PC-3 (cell line): ENCODE measurements around the gene FBXW9.

Experiments
- EZH2 ChIP-seq: fragments of 300-600 bp; sonication (generic); IDR thresholded peaks from one replicate; pipeline ENCODE4 v1.6.1; 2017; ENCODE audit warnings: antibody characterized with exemption, mild to moderate bottlenecking, low read length; ENCODE audit not compliant: unreplicated experiment
- TF ChIP-seq, protein P1 (sequence below): fragments of 300-600 bp; sonication (generic); conservative IDR thresholded peaks from 2 replicates; pipeline ENCODE4 v1.5.1; 2017; ENCODE audit warnings: antibody characterized with exemption, low read depth, mild to moderate bottlenecking, low read length

DNA sequence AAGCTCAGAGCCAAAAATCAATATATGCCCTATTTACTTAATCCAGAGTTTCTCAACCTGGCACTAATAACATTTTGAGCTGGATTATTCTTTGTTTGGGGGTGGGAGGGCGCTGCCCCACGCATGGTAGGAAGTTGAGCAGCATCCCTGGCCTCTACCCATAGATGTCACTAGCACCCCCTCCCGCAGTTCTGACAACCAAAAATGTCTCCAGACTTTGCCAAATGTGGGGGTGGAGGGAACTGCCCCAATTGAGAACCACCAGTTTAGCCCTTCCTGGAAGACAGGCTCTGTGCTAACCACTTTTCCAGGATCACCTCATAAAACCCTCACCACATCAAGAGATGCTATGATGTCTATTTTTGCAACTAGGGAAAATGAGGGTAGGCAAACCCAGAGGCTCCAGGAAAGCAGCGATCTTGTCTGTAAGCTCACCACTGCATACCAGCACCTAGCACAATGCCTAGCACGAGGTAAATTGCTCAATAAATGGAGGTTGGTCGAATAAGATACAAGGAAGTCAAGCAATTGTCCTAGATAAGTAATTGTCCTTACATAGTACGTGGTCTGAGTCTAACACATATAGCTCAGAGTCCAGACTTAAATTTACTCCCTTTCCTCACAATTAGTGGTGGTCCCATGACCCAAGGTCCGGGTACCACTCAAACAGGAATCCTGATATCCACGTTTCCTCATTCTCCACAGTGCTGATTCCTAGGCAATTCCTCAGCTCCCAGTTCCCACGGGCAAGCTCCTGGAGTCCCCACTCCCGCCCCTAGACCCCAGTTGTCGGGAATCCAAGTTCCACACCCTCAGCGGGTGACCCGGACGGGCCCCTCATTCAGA is 37.2 kb upstream of the FBXW9 start:
- TF ChIP-seq, protein P1, sequence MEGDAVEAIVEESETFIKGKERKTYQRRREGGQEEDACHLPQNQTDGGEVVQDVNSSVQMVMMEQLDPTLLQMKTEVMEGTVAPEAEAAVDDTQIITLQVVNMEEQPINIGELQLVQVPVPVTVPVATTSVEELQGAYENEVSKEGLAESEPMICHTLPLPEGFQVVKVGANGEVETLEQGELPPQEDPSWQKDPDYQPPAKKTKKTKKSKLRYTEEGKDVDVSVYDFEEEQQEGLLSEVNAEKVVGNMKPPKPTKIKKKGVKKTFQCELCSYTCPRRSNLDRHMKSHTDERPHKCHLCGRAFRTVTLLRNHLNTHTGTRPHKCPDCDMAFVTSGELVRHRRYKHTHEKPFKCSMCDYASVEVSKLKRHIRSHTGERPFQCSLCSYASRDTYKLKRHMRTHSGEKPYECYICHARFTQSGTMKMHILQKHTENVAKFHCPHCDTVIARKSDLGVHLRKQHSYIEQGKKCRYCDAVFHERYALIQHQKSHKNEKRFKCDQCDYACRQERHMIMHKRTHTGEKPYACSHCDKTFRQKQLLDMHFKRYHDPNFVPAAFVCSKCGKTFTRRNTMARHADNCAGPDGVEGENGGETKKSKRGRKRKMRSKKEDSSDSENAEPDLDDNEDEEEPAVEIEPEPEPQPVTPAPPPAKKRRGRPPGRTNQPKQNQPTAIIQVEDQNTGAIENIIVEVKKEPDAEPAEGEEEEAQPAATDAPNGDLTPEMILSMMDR: peak; percentile 68
- TF ChIP-seq EZH2: no peak
